GM12801 (cell line): ENCODE results near the gene NDNF.

Experiments
- CTCF ChIP-seq: IDR thresholded peaks from one replicate; pipeline ENCODE4 v1.5.1; 2011; ENCODE audit warnings: control low read depth; ENCODE audit not compliant: insufficient read length; ENCODE audit errors: extremely low read depth

Gene NDNF

DNA sequence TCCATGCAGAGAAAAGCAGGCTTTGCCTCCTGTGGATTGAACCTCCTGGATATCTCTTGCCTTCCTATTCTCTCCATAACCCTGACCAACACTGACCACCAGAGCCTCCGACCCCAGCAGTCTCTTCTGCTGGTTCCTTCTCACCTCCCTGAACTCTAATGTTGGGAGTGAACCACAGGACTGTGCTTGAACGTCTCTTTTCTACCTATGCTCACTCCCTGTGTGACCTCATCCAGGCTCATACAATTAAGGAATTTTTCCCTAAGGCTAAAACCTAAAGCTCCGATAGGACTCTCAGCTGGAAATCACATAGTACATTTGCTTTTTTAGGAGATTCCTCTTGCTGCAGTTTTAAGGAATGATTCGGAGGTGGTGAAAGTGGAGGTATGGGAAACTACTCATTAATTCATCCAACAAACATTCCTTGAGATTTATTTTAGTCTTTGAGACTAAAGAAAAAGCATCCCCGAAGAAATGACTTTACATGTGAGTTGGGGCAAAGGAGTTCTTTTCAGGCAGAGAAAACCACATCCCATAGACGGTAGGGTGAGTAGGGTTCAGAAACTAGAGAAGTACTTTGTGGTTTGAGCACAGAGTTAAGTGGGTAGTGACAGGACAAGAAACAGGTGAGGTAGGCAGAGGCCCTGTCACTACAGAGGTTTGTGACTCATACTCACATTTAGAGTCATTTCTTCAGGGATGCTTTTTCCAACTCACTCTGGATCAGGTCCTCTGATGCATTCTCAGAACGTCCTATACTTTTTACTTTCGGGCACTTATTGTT, 30.8 kb downstream of the NDNF start:
- TF ChIP-seq CTCF = no peak

GRCh38 chr4:121034017-121034416, 38.3 kb downstream of the NDNF start:
- TF ChIP-seq CTCF = no peak

GRCh38 chr4:121030711-121031110, 41.6 kb downstream of the NDNF start:
- TF ChIP-seq CTCF = no peak

DNA sequence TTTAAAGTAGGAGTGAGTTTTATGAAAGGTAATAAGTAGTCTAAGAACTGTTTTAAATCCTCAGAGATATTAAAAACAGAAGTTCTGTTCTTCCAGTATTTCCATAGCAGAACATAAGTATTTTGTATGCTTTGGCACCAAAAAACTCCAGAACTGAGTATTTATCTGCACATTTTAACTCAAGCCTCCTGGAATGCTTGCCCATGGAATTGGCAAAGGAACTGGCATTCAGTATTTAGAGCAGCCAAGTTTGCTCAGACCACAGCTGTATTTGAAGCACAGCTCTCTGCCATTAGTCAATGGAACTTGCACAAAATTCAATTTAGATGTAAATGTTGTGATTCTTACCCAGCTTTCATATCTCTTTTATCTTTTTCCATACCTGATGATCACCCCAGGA, 42.2 kb downstream of the NDNF start:
- no peak for TF ChIP-seq CTCF

DNA sequence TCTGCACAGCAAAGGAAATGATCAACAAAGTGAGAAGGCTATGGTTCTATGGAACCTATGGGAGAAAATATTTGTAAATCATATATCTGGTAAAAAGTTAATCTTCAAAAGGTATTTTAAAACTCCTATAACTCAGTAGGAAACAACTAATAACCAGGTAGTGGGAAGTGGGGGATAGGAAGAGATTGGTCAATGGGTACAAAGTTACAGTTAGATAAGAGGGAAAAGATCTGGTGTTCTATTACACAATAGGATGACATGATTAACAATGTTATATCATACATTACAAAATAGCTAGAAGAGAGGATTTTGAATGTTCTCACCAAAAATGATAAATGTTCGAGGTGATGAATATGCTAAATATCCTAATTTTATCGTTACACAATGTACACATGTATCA, 46.3 kb downstream of the NDNF start:
- no peak for TF ChIP-seq CTCF

DNA sequence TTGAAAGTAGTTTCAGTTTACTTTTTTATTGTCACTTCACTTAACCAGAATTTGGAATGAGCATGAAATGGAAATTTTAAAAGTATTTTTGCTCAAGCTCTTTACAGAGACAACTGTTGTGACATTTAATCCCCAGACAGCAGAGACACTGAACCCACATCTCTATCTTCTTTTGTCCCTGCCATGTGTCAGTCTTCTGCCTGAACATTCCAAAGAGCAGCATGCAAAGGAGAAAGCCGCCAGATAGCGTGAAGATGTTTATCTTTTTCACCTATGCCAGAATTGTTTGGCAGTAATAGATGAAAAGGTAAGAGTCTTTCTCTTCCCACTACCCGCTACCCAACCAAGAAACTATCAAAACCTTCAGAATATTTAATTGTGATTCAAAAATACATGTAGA, 46.8 kb downstream of the NDNF start:
- no peak for TF ChIP-seq CTCF

GRCh38 chr4:121018543-121018942, 53.8 kb downstream of the NDNF start:
- no peak for TF ChIP-seq CTCF
